ENCODE data around the gene CSAD. TPM values are rescaled to one million over a fixed set of nuclear protein-coding genes. Genes with fewer than 3 reads are reported as not detected.

The CSAD gene
- total and polyA plus RNA-seq, 2 experiments from 2014 or later, result 3.2 to 7.1 TPM

DNA sequence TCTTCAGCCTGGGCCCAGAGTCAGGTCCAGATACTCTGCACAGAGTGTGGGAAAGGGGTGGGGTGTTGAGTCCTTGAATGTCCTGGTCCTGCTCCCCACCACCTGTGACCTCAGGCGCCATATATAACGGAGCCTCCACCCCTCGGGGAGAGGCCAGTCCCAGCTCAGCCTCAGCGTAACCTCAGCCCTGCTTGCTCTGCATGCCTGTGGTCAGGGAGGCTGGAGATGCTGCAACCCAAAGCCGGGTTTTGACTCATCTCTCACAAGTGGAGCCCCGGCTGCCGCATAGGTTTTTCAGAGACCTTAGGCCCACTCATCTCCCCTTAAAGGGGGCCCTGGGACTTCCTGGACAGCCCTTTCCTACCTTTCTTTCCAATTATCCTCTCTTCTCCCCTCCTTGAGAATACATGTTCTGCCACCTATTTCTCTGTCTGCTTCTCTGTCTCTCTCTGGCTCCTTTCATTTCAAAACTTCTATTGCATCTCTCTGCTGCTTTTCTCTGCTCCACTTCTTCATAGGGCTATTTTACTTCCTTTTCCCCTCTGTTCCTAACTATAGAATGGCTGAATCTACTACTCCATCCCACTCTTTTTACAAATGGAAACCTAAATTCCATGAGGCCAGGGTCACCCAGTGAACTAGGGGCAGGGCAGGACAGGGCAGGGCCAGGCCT, 25.2 kb upstream of the CSAD start:
- Histone ChIP-seq H3K4me1 (ENCODE audit: insufficient read depth) (no peaks in the 10 kb centered on the region; the same call in 1 of the 2 replicates), H3F3A (replicated peaks; ENCODE audit: low read depth) (peaks cover 7% of the 10 kb centered on the region; the same call in 1 of the 2 replicates), H3K27ac (ENCODE audit: low read depth) (no peak overlapping the region), H4K20me1 (replicated peaks; ENCODE audit: insufficient read depth) (no peaks in the 10 kb centered on the region; the same call in 1 of the 2 replicates), H3K4me2 (no peak overlapping the region), H3K4me3 (no peak overlapping the region), H3K36me3 (ENCODE audit: insufficient read depth) (no peaks in the 10 kb centered on the region), H3K27me3 (ENCODE audit: insufficient read depth) (peaks cover 8% of the 10 kb centered on the region; the same call in 1 of the 2 replicates), H3K9me2 (ENCODE audit: insufficient read depth) (no peaks in the 10 kb centered on the region), H2AFZ (no peak overlapping the region), H3K79me2 (replicated peaks; ENCODE audit: insufficient read depth) (no peaks in the 10 kb centered on the region)
- H3K36me3 Mint-ChIP-seq (ENCODE audit: low read depth), result peaks cover 15% of the 10 kb centered on the region; the same call in 2 of the 3 replicates
- peaks cover 17% of the 10 kb centered on the region for H3K27me3 Mint-ChIP-seq (ENCODE audit: insufficient read depth, low read depth, poor library complexity)
- H3K9me3 Mint-ChIP-seq, result no peaks in the 10 kb centered on the region; the same call in 2 of the 3 replicates
- no peak overlapping the region for H3K4me3 Mint-ChIP-seq
- no peak for DNase-seq (ENCODE audit: low spot score)
- no peak; the same call in 2 of the 3 replicates for ATAC-seq
- TF ChIP-seq ZNF114 (CRISPR knock-in tag; IDR thresholded peaks at IDR 0.05) (no peak), EZH2 (IDR thresholded peaks at IDR 0.05; ENCODE audit: low read depth, unreplicated experiment) (no peak), ZNF331 (CRISPR knock-in tag; IDR thresholded peaks at IDR 0.05; ENCODE audit: low read depth) (no peak), STAT1 (IDR thresholded peaks at IDR 0.05; ENCODE audit: unreplicated experiment) (no peak), POLR2AphosphoS5 (IDR thresholded peaks at IDR 0.05; ENCODE audit: low read depth) (no peak), NANOG (IDR thresholded peaks at IDR 0.05; ENCODE audit: borderline replicate concordance) (no peak), JUNB (IDR thresholded peaks at IDR 0.05; ENCODE audit: unreplicated experiment) (no peak), EZH2phosphoT487 (IDR thresholded peaks at IDR 0.05; ENCODE audit: unreplicated experiment) (no peak), CREB1 (CRISPR knock-in tag; IDR thresholded peaks at IDR 0.05; ENCODE audit: low read depth) (no peak)
- TF ChIP-seq, protein P1, sequence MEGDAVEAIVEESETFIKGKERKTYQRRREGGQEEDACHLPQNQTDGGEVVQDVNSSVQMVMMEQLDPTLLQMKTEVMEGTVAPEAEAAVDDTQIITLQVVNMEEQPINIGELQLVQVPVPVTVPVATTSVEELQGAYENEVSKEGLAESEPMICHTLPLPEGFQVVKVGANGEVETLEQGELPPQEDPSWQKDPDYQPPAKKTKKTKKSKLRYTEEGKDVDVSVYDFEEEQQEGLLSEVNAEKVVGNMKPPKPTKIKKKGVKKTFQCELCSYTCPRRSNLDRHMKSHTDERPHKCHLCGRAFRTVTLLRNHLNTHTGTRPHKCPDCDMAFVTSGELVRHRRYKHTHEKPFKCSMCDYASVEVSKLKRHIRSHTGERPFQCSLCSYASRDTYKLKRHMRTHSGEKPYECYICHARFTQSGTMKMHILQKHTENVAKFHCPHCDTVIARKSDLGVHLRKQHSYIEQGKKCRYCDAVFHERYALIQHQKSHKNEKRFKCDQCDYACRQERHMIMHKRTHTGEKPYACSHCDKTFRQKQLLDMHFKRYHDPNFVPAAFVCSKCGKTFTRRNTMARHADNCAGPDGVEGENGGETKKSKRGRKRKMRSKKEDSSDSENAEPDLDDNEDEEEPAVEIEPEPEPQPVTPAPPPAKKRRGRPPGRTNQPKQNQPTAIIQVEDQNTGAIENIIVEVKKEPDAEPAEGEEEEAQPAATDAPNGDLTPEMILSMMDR (conservative IDR thresholded peaks at IDR 0.05; ENCODE audit: low read depth in 2 of 2), result no peak
- TF ChIP-seq, protein P2, sequence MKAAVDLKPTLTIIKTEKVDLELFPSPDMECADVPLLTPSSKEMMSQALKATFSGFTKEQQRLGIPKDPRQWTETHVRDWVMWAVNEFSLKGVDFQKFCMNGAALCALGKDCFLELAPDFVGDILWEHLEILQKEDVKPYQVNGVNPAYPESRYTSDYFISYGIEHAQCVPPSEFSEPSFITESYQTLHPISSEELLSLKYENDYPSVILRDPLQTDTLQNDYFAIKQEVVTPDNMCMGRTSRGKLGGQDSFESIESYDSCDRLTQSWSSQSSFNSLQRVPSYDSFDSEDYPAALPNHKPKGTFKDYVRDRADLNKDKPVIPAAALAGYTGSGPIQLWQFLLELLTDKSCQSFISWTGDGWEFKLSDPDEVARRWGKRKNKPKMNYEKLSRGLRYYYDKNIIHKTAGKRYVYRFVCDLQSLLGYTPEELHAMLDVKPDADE (IDR thresholded peaks at IDR 0.05), result no peak
- TF ChIP-seq, protein P3, sequence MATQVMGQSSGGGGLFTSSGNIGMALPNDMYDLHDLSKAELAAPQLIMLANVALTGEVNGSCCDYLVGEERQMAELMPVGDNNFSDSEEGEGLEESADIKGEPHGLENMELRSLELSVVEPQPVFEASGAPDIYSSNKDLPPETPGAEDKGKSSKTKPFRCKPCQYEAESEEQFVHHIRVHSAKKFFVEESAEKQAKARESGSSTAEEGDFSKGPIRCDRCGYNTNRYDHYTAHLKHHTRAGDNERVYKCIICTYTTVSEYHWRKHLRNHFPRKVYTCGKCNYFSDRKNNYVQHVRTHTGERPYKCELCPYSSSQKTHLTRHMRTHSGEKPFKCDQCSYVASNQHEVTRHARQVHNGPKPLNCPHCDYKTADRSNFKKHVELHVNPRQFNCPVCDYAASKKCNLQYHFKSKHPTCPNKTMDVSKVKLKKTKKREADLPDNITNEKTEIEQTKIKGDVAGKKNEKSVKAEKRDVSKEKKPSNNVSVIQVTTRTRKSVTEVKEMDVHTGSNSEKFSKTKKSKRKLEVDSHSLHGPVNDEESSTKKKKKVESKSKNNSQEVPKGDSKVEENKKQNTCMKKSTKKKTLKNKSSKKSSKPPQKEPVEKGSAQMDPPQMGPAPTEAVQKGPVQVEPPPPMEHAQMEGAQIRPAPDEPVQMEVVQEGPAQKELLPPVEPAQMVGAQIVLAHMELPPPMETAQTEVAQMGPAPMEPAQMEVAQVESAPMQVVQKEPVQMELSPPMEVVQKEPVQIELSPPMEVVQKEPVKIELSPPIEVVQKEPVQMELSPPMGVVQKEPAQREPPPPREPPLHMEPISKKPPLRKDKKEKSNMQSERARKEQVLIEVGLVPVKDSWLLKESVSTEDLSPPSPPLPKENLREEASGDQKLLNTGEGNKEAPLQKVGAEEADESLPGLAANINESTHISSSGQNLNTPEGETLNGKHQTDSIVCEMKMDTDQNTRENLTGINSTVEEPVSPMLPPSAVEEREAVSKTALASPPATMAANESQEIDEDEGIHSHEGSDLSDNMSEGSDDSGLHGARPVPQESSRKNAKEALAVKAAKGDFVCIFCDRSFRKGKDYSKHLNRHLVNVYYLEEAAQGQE (IDR thresholded peaks at IDR 0.05; ENCODE audit: unreplicated experiment), result no peak
- TF ChIP-seq, protein P4, sequence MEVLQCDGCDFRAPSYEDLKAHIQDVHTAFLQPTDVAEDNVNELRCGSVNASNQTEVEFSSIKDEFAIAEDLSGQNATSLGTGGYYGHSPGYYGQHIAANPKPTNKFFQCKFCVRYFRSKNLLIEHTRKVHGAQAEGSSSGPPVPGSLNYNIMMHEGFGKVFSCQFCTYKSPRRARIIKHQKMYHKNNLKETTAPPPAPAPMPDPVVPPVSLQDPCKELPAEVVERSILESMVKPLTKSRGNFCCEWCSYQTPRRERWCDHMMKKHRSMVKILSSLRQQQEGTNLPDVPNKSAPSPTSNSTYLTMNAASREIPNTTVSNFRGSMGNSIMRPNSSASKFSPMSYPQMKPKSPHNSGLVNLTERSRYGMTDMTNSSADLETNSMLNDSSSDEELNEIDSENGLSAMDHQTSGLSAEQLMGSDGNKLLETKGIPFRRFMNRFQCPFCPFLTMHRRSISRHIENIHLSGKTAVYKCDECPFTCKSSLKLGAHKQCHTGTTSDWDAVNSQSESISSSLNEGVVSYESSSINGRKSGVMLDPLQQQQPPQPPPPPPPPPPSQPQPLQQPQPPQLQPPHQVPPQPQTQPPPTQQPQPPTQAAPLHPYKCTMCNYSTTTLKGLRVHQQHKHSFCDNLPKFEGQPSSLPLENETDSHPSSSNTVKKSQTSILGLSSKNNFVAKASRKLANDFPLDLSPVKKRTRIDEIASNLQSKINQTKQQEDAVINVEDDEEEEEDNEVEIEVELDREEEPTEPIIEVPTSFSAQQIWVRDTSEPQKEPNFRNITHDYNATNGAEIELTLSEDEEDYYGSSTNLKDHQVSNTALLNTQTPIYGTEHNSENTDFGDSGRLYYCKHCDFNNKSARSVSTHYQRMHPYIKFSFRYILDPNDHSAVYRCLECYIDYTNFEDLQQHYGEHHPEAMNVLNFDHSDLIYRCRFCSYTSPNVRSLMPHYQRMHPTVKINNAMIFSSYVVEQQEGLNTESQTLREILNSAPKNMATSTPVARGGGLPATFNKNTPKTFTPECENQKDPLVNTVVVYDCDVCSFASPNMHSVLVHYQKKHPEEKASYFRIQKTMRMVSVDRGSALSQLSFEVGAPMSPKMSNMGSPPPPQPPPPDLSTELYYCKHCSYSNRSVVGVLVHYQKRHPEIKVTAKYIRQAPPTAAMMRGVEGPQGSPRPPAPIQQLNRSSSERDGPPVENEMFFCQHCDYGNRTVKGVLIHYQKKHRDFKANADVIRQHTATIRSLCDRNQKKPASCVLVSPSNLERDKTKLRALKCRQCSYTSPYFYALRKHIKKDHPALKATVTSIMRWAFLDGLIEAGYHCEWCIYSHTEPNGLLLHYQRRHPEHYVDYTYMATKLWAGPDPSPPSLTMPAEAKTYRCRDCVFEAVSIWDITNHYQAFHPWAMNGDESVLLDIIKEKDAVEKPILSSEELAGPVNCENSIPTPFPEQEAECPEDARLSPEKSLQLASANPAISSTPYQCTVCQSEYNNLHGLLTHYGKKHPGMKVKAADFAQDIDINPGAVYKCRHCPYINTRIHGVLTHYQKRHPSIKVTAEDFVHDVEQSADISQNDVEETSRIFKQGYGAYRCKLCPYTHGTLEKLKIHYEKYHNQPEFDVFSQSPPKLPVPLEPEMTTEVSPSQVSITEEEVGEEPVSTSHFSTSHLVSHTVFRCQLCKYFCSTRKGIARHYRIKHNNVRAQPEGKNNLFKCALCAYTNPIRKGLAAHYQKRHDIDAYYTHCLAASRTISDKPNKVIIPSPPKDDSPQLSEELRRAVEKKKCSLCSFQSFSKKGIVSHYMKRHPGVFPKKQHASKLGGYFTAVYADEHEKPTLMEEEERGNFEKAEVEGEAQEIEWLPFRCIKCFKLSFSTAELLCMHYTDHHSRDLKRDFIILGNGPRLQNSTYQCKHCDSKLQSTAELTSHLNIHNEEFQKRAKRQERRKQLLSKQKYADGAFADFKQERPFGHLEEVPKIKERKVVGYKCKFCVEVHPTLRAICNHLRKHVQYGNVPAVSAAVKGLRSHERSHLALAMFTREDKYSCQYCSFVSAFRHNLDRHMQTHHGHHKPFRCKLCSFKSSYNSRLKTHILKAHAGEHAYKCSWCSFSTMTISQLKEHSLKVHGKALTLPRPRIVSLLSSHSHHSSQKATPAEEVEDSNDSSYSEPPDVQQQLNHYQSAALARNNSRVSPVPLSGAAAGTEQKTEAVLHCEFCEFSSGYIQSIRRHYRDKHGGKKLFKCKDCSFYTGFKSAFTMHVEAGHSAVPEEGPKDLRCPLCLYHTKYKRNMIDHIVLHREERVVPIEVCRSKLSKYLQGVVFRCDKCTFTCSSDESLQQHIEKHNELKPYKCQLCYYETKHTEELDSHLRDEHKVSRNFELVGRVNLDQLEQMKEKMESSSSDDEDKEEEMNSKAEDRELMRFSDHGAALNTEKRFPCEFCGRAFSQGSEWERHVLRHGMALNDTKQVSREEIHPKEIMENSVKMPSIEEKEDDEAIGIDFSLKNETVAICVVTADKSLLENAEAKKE (CRISPR knock-in tag; IDR thresholded peaks at IDR 0.05), result no peak
- H3K4me1 Mint-ChIP-seq, result peaks cover 19% of the 10 kb centered on the region
- no peak overlapping the region for H3K27ac Mint-ChIP-seq
